Gastroesophageal sphincter (tissue), 3 donors: Measurements from ENCODE around the gene TMC1.

Experiments used
- CTCF ChIP-seq, 4 experiments: fragments of 200-600 bp in 2 of 4; fragments of 450-650 bp in 2 of 4; sonication (generic) in 1 of 4; IDR thresholded peaks; one replicate each; pipeline ENCODE4 v1.5.1; 2017 to 2019; ENCODE audit warnings: antibody characterized with exemption in 4 of 4, mild to moderate bottlenecking in 2 of 4, moderate library complexity in 2 of 4
- EP300 ChIP-seq: sonication (generic); formaldehyde crosslinking; IDR thresholded peaks from one replicate; pipeline ENCODE4 v1.6.1; 2017; ENCODE audit warnings: antibody characterized with exemption, mild to moderate bottlenecking
- POLR2A ChIP-seq, 2 donors: fragments of 450-650 bp; IDR thresholded peaks; one replicate each; pipeline ENCODE4 v1.6.1; 2017; ENCODE audit warnings: antibody characterized with exemption in 2 of 2, mild to moderate bottlenecking in 2 of 2, moderate library complexity in 1 of 2
- POLR2AphosphoS5 ChIP-seq: sonication (generic); formaldehyde crosslinking; IDR thresholded peaks from one replicate; pipeline ENCODE4 v1.6.1; 2017; ENCODE audit warnings: antibody characterized with exemption

- TF ChIP-seq POLR2A (IDR thresholded peaks at IDR 0.05) = no peak
- no peak for TF ChIP-seq CTCF (IDR thresholded peaks at IDR 0.05)
- TF ChIP-seq POLR2AphosphoS5 = no peak
- no peak for TF ChIP-seq EP300
Measured at GRCh38 chr9:72880821-72881220, 359.4 kb downstream of the TMC1 start.
